Right cardiac atrium (tissue), 5 donors: Measurements from ENCODE around the gene CLEC18B. TPM values are rescaled to one million over a fixed set of nuclear protein-coding genes. Genes with fewer than 3 reads are reported as not detected.

ENCODE experiments used
- ATAC-seq, 2 donors: fragments of 200-7000 bp; cut with Tn5 transposase; one replicate each; pipeline versions ENCODE4 v1.8.0 to v1.9.1; 2020; ENCODE audit warnings: moderate library complexity in 2 of 2, mild to moderate bottlenecking in 1 of 2
- DNase-seq, 3 donors: peaks; one replicate each; pipeline ENCODE4 v3.0.0-alpha.2; 2020
- H3K27ac ChIP-seq: one replicate; pipeline ENCODE4 v1.5.1; 2013; ENCODE audit warnings: mild to moderate bottlenecking, low read length, control low read depth, moderate library complexity
- H3K27me3 ChIP-seq: one replicate; pipeline ENCODE4 v1.6.1; 2013; ENCODE audit not compliant: control insufficient read depth, insufficient read depth
- H3K4me1 ChIP-seq: one replicate; pipeline ENCODE4 v1.6.1; 2013; ENCODE audit warnings: low read length; ENCODE audit not compliant: control insufficient read depth, insufficient read depth
- H3K4me3 ChIP-seq: one replicate; pipeline ENCODE4 v1.5.1; 2013; ENCODE audit warnings: low read length, control low read depth
- H3K9me3 ChIP-seq: one replicate; pipeline ENCODE4 v1.6.1; 2013; ENCODE audit warnings: low read length; ENCODE audit not compliant: control insufficient read depth
- WGBS: extraction: QIAGEN DNeasy Blood & Tissue Kit; methylation state at CpG from one replicate; pipeline ENCODE4 v1.1.7; 2013; 5-methylcytosine and 5-hydroxymethylcytosine counted together
- intact Hi-C, 4 donors: fragments of 100-400 bp; cut with DNase I; formaldehyde crosslinking; loops; one replicate each; pipeline versions ENCODE4 v1.11.0 to v1.14.0; 2022 to 2023
- polyA plus RNA-seq: library from polyadenylated mRNA; stranded (reverse); fragments of 200-250 nt; gene quantifications from one replicate; pipeline ENCODE4 v1.2.3, GENCODE V29; 2013
- total RNA-seq, 4 donors: library from RNA; stranded (reverse); fragmentation: NEBNext Ultra II Directional; extraction: Animal tissue kit (Norgen Biotek cat#: 25700); gene quantifications; one replicate each; pipeline ENCODE4 v1.2.1, GENCODE V29; 2021
- donor health status: healthy with polysubstance abuse.
- donor health status: DM: no; HTN: yes; CAD: no.
- donor health status: DM: no; HTN: no; CAD: no.
- donor health status: DM: no; HTN: yes; CAD: no; lungs with severe emphysema.
- donor health status: DM: yes; HTN: yes; CAD: no.

CLEC18B gene
- total and polyA plus RNA-seq, 5 donors: 0.11 to 0.31 (median 0.24) TPM; not detected in 2

- no peak for ATAC-seq
- no peak for DNase-seq
- no peak overlapping the region for H3K4me3 ChIP-seq
- intact Hi-C loops: no loop called here
- no peaks in the 10 kb centered on the region for H3K27me3 ChIP-seq
- H3K4me1 ChIP-seq: no peaks in the 10 kb centered on the region
- 95% methylated on average over 16 of the region's 16 CpGs for WGBS
- H3K27ac ChIP-seq: no peak overlapping the region
- H3K9me3 ChIP-seq: no peaks in the 10 kb centered on the region
These were observed 35.0 kb upstream of the CLEC18B start for GRCh38 chr16:74456290-74456625.

- Histone ChIP-seq H3K4me3 (no peak overlapping the region), H3K9me3 (no peaks in the 10 kb centered on the region), H3K4me1 (no peaks in the 10 kb centered on the region), H3K27me3 (no peaks in the 10 kb centered on the region), H3K27ac (no peak overlapping the region)
- ATAC-seq (no peak), DNase-seq (no peak)
- intact Hi-C loops: no loop called here
- 87% methylated on average over 10 of the region's 10 CpGs for WGBS
These were observed 34.5 kb upstream of the CLEC18B start for GRCh38 chr16:74455619-74456289.

- Histone ChIP-seq H3K27me3 (no peaks in the 10 kb centered on the region), H3K4me3 (no peak overlapping the region), H3K4me1 (peaks cover under 1% of the 10 kb centered on the region), H3K27ac (no peak overlapping the region), H3K9me3 (no peaks in the 10 kb centered on the region)
- intact Hi-C loops: no loop called here
- DNase-seq (no peak), ATAC-seq (no peak)
- 75% methylated on average over 7 of the region's 7 CpGs for WGBS
These were observed 33.9 kb upstream of the CLEC18B start for GRCh38 chr16:74455213-74455612.

GRCh38 chr16:74451951-74452758, 30.9 kb upstream of the CLEC18B start:
- Histone ChIP-seq H3K4me3 (no peak overlapping the region), H3K27me3 (no peaks in the 10 kb centered on the region), H3K9me3 (no peaks in the 10 kb centered on the region), H3K27ac (no peak overlapping the region), H3K4me1 (peaks cover 15% of the 10 kb centered on the region)
- intact Hi-C loops: no loop called here
- DNase-seq: peak in 2 of 3 donors; percentile 30 to 41
- ATAC-seq: peak in 1 of 2 donors; percentile 28
- WGBS: 93% methylated on average over 14 of the region's 14 CpGs

DNA sequence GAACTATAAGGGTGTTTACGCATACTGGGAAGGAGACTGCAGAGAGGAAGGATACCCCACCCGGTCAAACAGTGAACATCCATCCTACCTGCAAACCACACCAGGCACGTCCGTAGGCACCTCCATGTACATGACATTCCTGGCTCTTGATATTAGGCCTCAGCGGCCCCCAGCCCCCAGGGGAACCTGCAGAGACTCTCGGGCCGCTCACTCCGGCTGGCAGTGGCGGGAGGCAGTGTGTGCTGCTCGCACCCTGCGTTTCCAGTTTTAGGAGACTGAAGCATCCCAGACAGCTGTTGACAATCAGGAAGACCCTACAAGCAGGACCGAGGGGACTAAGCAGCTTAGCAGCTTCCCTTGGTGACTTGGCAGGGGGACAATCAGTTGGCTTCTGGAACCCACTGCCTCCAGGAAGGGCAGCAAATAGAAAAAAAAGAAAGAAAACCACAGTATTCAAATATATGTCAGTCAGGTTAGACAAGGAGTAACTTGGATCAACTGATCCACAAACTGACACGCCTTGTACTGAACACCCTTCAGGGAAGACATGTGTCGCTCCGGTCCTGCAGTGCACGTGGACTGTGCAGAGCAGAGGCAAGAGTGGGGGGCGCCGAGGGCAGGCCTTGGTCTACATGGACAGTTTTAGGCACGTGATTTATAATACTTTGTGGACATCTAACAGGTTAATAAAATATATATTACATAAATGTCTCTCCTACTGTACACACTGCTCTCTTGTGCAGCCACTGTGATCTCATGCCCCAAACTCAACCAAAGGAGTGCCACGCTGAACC, 29.9 kb upstream of the CLEC18B start:
- WGBS: 93% methylated on average over 20 of the region's 20 CpGs
- intact Hi-C loops: no loop called here
- Histone ChIP-seq H3K4me3 (no peak overlapping the region), H3K27ac (no peak overlapping the region), H3K4me1 (peaks cover 20% of the 10 kb centered on the region), H3K9me3 (no peaks in the 10 kb centered on the region), H3K27me3 (no peaks in the 10 kb centered on the region)
- no peak for ATAC-seq
- no peak for DNase-seq

- Histone ChIP-seq H3K9me3 (no peaks in the 10 kb centered on the region), H3K4me1 (peaks cover 20% of the 10 kb centered on the region), H3K27ac (peak overlapping the region; percentile 81), H3K27me3 (no peaks in the 10 kb centered on the region), H3K4me3 (no peak overlapping the region)
- no peak for DNase-seq
- ATAC-seq: no peak
- WGBS: 90% methylated on average over 3 of the region's 3 CpGs
- intact Hi-C loops: no loop called here
These were observed 29.0 kb upstream of the CLEC18B start for GRCh38 chr16:74450236-74450635.

- intact Hi-C loops: no loop called here
- DNase-seq (peak in 2 of 3 donors; percentile 39 to 60), ATAC-seq (peak in 1 of 2 donors; percentile 49)
- H3K27me3 ChIP-seq: no peaks in the 10 kb centered on the region
- WGBS: 88% methylated on average over 5 of the region's 5 CpGs
- H3K9me3 ChIP-seq: no peaks in the 10 kb centered on the region
- peaks cover 20% of the 10 kb centered on the region for H3K4me1 ChIP-seq
- peak overlapping the region; percentile 81 for H3K27ac ChIP-seq
- no peak overlapping the region for H3K4me3 ChIP-seq
These were observed 28.2 kb upstream of the CLEC18B start for GRCh38 chr16:74449470-74449869.

DNA sequence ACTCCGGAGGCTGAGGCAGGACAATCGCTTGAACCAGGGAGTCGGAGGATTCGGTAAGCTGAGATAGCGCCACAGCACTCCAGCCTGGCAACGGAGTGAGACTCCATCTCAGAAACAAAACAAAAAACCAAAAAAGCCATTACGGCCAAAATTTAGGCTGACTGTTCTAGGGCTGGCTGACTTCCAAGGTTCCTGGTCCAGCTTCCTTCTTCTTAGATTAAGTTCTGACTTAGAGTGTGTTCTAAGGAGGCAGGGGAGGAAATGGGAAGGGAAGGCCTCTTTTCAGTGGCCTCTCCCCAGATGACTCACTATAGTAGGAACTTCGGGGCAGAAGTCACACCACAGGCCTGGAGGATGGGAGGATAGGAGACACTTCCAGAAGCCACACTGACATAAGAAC, 27.7 kb upstream of the CLEC18B start:
- WGBS: 36% methylated on average over 8 of the region's 8 CpGs
- no peaks in the 10 kb centered on the region for H3K27me3 ChIP-seq
- H3K27ac ChIP-seq: peak overlapping the region; percentile 81
- DNase-seq (peak; percentile 83 to 87 (median 85)), ATAC-seq (peak; percentile 95 to 97)
- H3K4me3 ChIP-seq: no peak overlapping the region
- intact Hi-C loops: no loop called here
- H3K9me3 ChIP-seq: no peaks in the 10 kb centered on the region
- peaks cover 20% of the 10 kb centered on the region for H3K4me1 ChIP-seq

DNA sequence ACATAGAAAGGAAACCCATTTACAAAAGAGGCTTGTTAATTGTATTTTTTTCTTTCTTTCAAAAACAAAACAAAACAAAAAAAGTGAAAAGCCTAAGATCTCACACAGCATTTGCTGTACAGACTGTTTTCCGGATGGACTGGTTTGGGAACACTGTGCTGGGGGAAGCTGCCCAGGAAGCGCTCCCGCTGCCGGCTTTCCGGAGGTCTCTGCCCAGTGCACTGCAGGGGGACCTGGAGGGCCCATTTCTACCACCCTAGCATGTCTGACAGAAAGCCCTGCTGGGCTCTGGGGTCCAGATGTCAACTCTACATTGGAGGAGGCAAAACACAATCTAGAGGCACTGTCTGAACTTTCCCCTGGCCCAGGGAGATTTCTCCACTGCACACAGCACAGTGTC, 26.3 kb upstream of the CLEC18B start:
- peak overlapping the region; percentile 88 for H3K27ac ChIP-seq
- intact Hi-C loops: no loop called here
- ATAC-seq (peak; percentile 11 to 37), DNase-seq (peak; percentile 28 to 64 (median 61))
- 70% methylated on average over 5 of the region's 5 CpGs for WGBS
- no peak overlapping the region for H3K4me3 ChIP-seq
- peaks cover 20% of the 10 kb centered on the region for H3K4me1 ChIP-seq
- H3K27me3 ChIP-seq: no peaks in the 10 kb centered on the region
- H3K9me3 ChIP-seq: no peaks in the 10 kb centered on the region

GRCh38 chr16:74446866-74447265, 25.6 kb upstream of the CLEC18B start:
- Histone ChIP-seq H3K27me3 (no peaks in the 10 kb centered on the region), H3K9me3 (no peaks in the 10 kb centered on the region), H3K4me1 (peaks cover 20% of the 10 kb centered on the region), H3K4me3 (no peak overlapping the region), H3K27ac (peak overlapping the region; percentile 9)
- ATAC-seq (no peak), DNase-seq (no peak)
- WGBS: 88% methylated on average over 8 of the region's 8 CpGs
- intact Hi-C loops: no loop called here
